Natural killer cell treated with Interleukin-12 subunit alpha and Interleukin-12 subunit beta and Interleukin-15 and Interleukin-18, amount 100 ng/mL, for 72 hours (primary cell): ENCODE data around the gene ARFGAP1. TPM values are rescaled to one million over a fixed set of nuclear protein-coding genes. Genes with fewer than 3 reads are reported as not detected.
"Not testable (repeated sequence)": the region's sequence is repeated elsewhere in the genome, so short reads cannot be mapped to it uniquely, and the experiment has no call there.

Experiments used
- ATAC-seq, 2 donors: fragments of 150-1000 bp; cut with Tn5 transposase in 1 of 2; sonication (Bioruptor Pico), chemical (Tn5 transposase) in 1 of 2; 2 replicates each; pipeline ENCODE4 v1.10.0; 2021
- DNase-seq: peaks from one replicate; pipeline ENCODE4 v3.0.0; 2022; ENCODE audit warnings: low spot score
- H3K27ac Mint-ChIP-seq, 2 donors: 1 replicate in 1 of 2; 2 replicates in 1 of 2; pipeline ENCODE4 v1.8.0; 2022; ENCODE audit warnings: mixed read lengths in 2 of 2, mild to moderate bottlenecking in 1 of 2, moderate library complexity in 1 of 2
- H3K27me3 Mint-ChIP-seq, 2 donors: 1 replicate in 1 of 2; 2 replicates in 1 of 2; pipeline ENCODE4 v1.8.0; 2022; ENCODE audit warnings: mixed read lengths in 2 of 2
- H3K36me3 Mint-ChIP-seq: one replicate; pipeline ENCODE4 v1.8.0; 2022; ENCODE audit warnings: mixed read lengths
- H3K4me1 Mint-ChIP-seq, 2 donors: 1 replicate in 1 of 2; 2 replicates in 1 of 2; pipeline ENCODE4 v1.8.0; 2022; ENCODE audit warnings: low read depth in 2 of 2, mixed read lengths in 2 of 2, mild to moderate bottlenecking in 1 of 2
- H3K4me3 Mint-ChIP-seq: one replicate; pipeline ENCODE4 v1.8.0; 2022; ENCODE audit warnings: mixed read lengths
- H3K9me3 Mint-ChIP-seq: 2 replicates; pipeline ENCODE4 v1.8.0; 2022; ENCODE audit warnings: mixed read lengths
- total RNA-seq, 2 donors: library from RNA; stranded (reverse); gene quantifications; one replicate each; pipeline ENCODE4 v1.2.3, GENCODE V29; 2022

Gene ARFGAP1
- total RNA-seq, 2 donors from 2014 or later = 87.2 to 144 TPM

DNA sequence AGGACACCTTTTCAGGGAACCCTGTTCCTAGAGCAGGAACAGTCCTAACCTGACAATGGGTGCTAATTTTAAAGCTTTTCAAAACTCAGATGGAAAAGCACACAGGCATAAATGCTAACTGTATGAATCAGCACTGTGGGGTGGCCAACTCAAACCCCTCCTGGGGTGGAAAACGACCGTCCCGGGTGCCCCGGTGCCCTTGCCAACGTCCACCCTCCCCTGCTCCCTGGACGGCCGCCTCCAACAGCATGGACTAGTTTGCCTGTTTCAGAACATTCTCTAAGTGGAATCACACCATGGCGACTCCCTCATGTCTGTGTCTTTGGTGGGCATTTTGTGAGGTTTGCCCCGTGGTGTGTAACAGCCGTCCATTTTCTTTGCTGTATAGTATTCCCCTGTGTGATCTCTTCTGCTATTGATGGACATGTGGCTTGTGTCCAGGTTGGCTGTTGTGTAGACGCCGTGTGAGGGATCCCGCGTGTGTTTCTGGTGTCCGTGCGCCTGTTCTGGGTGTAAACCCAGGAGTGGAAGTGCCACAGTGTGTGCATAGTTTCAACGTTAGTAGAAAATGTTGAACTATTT, 26.2 kb downstream of the ARFGAP1 start:
- peaks cover 11 to 13% of the 10 kb centered on the region in 2 donors for H3K27me3 Mint-ChIP-seq
- H3K4me3 Mint-ChIP-seq = no peak overlapping the region
- no peaks in the 10 kb centered on the region for H3K36me3 Mint-ChIP-seq
- no peaks in the 10 kb centered on the region for H3K4me1 Mint-ChIP-seq
- DNase-seq (no peak), ATAC-seq (no peak)
- peaks cover 4% of the 10 kb centered on the region for H3K9me3 Mint-ChIP-seq
- H3K27ac Mint-ChIP-seq = no peak overlapping the region

GRCh38 chr20:63301671-63302070, 29.1 kb downstream of the ARFGAP1 start:
- DNase-seq (no peak), ATAC-seq (no peak)
- H3K9me3 Mint-ChIP-seq = peaks cover 4% of the 10 kb centered on the region
- no peak overlapping the region for H3K4me3 Mint-ChIP-seq
- peaks cover 11 to 14% of the 10 kb centered on the region in 2 donors for H3K27me3 Mint-ChIP-seq
- no peaks in the 10 kb centered on the region for H3K36me3 Mint-ChIP-seq
- H3K27ac Mint-ChIP-seq = no peak overlapping the region
- H3K4me1 Mint-ChIP-seq = no peaks in the 10 kb centered on the region

DNA sequence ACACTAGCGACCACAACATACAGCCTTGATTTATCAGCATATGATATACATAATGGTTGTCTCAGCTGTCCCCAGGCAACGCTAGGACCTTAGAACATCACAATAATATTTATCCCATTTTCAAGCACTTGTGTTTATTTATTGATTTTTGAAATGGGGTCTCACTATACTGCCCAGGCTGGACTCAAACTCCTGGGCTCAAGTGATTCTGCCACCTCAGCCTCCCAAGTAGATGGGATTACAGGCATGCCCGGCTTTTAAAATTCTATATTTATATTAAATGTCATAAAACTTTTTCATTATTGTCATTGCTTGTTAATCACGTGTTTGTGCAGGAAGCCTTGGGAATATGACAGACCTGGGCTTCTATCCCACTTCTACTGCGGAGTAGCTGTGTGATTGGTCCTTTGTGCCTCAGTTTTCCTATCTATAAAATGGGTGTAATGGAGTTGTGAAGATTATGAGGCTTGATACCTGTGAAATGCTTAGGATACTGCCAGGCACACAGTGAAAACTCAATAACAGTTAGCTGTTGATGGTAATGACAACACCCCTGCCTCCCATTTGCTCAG, 30.6 kb downstream of the ARFGAP1 start:
- DNase-seq = no peak
- H3K9me3 Mint-ChIP-seq = peaks cover 4% of the 10 kb centered on the region
- H3K27ac Mint-ChIP-seq = no peak overlapping the region
- no peaks in the 10 kb centered on the region for H3K36me3 Mint-ChIP-seq
- peaks cover 11 to 14% of the 10 kb centered on the region in 2 donors for H3K27me3 Mint-ChIP-seq
- ATAC-seq = no peak
- H3K4me1 Mint-ChIP-seq = no peaks in the 10 kb centered on the region
- no peak overlapping the region for H3K4me3 Mint-ChIP-seq

- no peaks in the 10 kb centered on the region for H3K4me1 Mint-ChIP-seq
- ATAC-seq (no peak), DNase-seq (no peak)
- H3K36me3 Mint-ChIP-seq = no peaks in the 10 kb centered on the region
- H3K4me3 Mint-ChIP-seq = no peak overlapping the region
- H3K27me3 Mint-ChIP-seq = peaks cover 7 to 10% of the 10 kb centered on the region in 2 donors
- no peak overlapping the region for H3K27ac Mint-ChIP-seq
- H3K9me3 Mint-ChIP-seq = peaks cover 4% of the 10 kb centered on the region
Observed at GRCh38 chr20:63305393-63305792, 32.8 kb downstream of the ARFGAP1 start.

DNA sequence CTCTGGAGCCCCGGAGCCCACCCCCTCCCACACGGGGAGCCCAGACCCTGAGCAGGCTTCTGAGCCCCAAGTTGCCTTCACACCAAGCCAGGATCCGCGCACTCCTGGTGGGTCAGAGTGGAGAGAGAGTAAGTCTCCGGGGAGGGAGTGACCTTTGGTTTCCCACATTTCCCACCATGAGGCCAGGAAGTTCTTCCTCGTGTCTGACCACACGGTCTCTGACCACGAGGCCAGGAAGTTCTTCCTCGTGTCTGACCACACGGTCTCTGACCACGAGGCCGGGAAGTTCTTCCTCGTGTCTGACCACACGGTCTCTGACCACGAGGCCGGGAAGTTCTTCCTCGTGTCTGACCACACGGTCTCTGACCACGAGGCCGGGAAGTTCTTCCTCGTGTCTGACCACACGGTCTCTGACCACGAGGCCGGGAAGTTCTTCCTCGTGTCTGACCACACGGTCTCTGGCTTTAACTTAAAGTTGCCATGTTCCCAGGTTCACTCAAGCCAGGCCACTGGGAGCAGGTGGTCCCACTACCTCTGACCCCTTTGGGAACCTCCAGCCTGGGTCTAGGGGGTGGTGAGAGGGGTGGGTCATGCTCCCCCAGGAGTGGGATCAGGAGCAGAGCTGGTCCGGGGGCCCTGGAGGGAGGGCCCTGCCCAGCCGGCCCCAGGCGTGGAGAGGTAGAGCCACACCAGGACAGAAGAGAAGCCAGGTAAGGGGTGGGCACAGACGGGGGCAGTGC, 33.5 kb downstream of the ARFGAP1 start:
- not testable (repeated sequence) for H3K36me3 Mint-ChIP-seq, H3K27ac Mint-ChIP-seq, DNase-seq, ATAC-seq, H3K9me3 Mint-ChIP-seq, H3K4me1 Mint-ChIP-seq, H3K4me3 Mint-ChIP-seq
- H3K27me3 Mint-ChIP-seq = peaks cover 7 to 13% of the 10 kb centered on the region in 2 donors

DNA sequence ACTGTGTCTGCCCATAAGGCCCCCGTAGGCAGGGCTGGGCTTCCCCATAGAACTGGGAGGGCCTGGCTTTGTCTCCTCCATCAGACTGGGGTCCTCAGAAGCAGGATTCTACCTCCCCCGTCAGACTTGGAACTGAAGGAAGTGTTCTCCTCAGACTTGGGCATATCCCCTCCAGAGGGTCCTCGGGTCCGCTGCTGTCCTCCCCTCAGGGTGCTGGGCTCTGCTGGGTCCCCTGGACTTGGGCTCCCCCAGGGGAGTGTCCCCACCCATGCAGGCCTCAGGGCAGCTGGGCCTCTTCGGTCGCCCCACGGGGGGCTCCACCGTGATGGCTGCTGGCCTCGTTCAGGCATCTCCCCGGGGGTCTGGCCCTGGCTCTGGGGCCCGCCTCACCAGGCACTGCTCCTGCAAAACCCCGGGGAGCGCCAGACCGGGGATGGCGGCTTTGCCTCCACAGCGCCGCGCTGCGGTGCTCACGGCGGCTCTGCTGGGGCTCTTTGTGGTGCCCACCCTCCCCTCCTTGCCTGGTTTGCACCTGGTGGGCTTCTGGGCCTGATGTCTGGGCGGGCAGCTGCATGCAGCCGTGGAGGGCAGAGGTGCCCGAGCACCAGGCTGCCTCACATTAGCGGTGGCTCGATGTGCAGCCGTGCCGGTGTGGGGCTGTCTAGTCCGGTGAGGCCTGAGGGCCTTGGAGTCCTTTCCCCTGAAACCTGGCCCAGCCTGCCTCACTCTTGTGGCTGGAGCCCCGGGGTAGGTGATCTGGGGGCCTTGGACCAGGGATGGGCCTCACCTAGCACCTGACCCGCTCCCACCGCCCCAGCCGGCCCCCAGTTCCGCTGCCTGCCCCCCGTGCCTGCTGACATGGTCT, 34.3 kb downstream of the ARFGAP1 start:
- Mint-ChIP-seq H3K4me1 (no peaks in the 10 kb centered on the region), H3K9me3 (no peaks in the 10 kb centered on the region), H3K4me3 (no peak overlapping the region), H3K27ac (no peak overlapping the region), H3K27me3 (peaks cover 7 to 8% of the 10 kb centered on the region in 2 donors), H3K36me3 (no peaks in the 10 kb centered on the region)
- DNase-seq = no peak
- no peak for ATAC-seq

DNA sequence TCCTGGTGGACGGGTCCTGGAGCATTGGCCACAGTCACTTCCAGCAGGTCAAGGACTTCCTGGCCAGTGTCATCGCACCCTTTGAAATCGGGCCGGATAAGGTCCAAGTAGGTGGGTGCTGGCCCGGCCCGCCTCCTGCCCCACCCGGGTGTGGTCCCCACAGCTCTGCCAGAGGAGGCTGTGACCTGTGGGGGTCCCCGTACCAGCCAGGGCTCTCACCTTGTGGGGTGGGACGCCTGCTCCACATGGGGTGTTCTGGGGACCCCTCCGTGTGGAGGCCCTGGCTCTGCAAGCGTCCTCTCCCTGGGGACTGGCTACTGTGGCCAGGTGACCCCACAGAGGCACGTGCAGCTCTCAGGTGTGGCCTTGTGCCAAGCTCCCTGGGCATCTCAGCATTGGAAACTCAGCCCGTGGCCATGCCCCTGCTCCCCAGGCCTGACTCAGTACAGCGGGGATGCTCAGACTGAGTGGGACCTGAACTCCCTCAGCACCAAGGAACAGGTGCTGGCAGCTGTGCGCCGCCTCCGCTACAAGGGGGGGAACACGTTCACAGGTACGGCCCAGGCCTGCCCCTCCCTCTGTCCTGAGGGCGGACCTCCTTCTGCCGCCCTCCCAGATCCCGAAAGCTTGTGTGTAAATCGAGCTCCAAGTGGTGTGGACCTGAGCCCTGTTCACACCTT, 35.1 kb downstream of the ARFGAP1 start:
- no peak for DNase-seq
- no peak overlapping the region for H3K27ac Mint-ChIP-seq
- no peak overlapping the region for H3K4me3 Mint-ChIP-seq
- H3K9me3 Mint-ChIP-seq = no peaks in the 10 kb centered on the region
- ATAC-seq = no peak
- H3K27me3 Mint-ChIP-seq = peaks cover 4 to 7% of the 10 kb centered on the region in 2 donors
- no peaks in the 10 kb centered on the region for H3K4me1 Mint-ChIP-seq
- H3K36me3 Mint-ChIP-seq = no peaks in the 10 kb centered on the region

GRCh38 chr20:63308218-63308911, 35.8 kb downstream of the ARFGAP1 start:
- Mint-ChIP-seq H3K9me3 (no peaks in the 10 kb centered on the region), H3K36me3 (no peaks in the 10 kb centered on the region), H3K27ac (no peak overlapping the region), H3K4me3 (no peak overlapping the region), H3K27me3 (peaks cover 0 to 5% of the 10 kb centered on the region in 2 donors), H3K4me1 (no peaks in the 10 kb centered on the region)
- ATAC-seq (no peak), DNase-seq (no peak)

GRCh38 chr20:63309261-63310071, 36.9 kb downstream of the ARFGAP1 start:
- Mint-ChIP-seq H3K9me3 (no peaks in the 10 kb centered on the region), H3K4me3 (no peak overlapping the region), H3K36me3 (no peaks in the 10 kb centered on the region), H3K27ac (no peak overlapping the region), H3K4me1 (no peaks in the 10 kb centered on the region), H3K27me3 (peaks cover 0 to 5% of the 10 kb centered on the region in 2 donors)
- DNase-seq = no peak
- peak in 1 of 2 donors; percentile 7 for ATAC-seq

- H3K4me3 Mint-ChIP-seq = no peak overlapping the region
- H3K27ac Mint-ChIP-seq = no peak overlapping the region
- H3K9me3 Mint-ChIP-seq = no peaks in the 10 kb centered on the region
- H3K36me3 Mint-ChIP-seq = no peaks in the 10 kb centered on the region
- ATAC-seq (no peak), DNase-seq (no peak)
- peaks cover 0 to 2% of the 10 kb centered on the region in 2 donors for H3K27me3 Mint-ChIP-seq
- H3K4me1 Mint-ChIP-seq = no peaks in the 10 kb centered on the region
Observed at GRCh38 chr20:63310265-63310991, 37.8 kb downstream of the ARFGAP1 start.

- Mint-ChIP-seq H3K27ac (no peak overlapping the region), H3K9me3 (no peaks in the 10 kb centered on the region), H3K36me3 (no peaks in the 10 kb centered on the region), H3K4me1 (no peaks in the 10 kb centered on the region), H3K4me3 (no peak overlapping the region), H3K27me3 (peaks cover 0 to 2% of the 10 kb centered on the region in 2 donors)
- ATAC-seq = no peak
- DNase-seq = no peak
Observed at GRCh38 chr20:63311186-63311832, 38.7 kb downstream of the ARFGAP1 start.
